Epithelial cell of proximal tubule (primary cell): ENCODE results near the gene CD244. TPM values are rescaled to one million over a fixed set of nuclear protein-coding genes. Genes with fewer than 3 reads are reported as not detected.

ENCODE experiments used
- DNase-seq: peaks from one replicate; pipeline ENCODE4 v3.0.0-alpha.2; 2011; ENCODE audit warnings: low read depth
- H3K4me3 ChIP-seq: 2 replicates; pipeline ENCODE4 v1.5.1; 2011; ENCODE audit warnings: low read depth, mild to moderate bottlenecking, low read length
- total RNA-seq: library from RNA; depleted of rRNA; stranded (reverse); fragments of >200 nt; gene quantifications from 2 replicates; pipeline ENCODE4 v1.2.3, GENCODE V29; 2015
- TF ChIP-seq, protein P1 (sequence below): conservative IDR thresholded peaks from 2 replicates; pipeline ENCODE4 v1.5.1; 2012; ENCODE audit warnings: low read depth, mild to moderate bottlenecking, low read length

The CD244 gene
- total RNA-seq, 1 donor from 2014 or later: not detected

- TF ChIP-seq, protein P1, sequence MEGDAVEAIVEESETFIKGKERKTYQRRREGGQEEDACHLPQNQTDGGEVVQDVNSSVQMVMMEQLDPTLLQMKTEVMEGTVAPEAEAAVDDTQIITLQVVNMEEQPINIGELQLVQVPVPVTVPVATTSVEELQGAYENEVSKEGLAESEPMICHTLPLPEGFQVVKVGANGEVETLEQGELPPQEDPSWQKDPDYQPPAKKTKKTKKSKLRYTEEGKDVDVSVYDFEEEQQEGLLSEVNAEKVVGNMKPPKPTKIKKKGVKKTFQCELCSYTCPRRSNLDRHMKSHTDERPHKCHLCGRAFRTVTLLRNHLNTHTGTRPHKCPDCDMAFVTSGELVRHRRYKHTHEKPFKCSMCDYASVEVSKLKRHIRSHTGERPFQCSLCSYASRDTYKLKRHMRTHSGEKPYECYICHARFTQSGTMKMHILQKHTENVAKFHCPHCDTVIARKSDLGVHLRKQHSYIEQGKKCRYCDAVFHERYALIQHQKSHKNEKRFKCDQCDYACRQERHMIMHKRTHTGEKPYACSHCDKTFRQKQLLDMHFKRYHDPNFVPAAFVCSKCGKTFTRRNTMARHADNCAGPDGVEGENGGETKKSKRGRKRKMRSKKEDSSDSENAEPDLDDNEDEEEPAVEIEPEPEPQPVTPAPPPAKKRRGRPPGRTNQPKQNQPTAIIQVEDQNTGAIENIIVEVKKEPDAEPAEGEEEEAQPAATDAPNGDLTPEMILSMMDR: no peak
- DNase-seq: no peak
- no peak overlapping the region for H3K4me3 ChIP-seq
Measured at GRCh38 chr1:160781914-160782689, 80.6 kb downstream of the CD244 start.

DNA sequence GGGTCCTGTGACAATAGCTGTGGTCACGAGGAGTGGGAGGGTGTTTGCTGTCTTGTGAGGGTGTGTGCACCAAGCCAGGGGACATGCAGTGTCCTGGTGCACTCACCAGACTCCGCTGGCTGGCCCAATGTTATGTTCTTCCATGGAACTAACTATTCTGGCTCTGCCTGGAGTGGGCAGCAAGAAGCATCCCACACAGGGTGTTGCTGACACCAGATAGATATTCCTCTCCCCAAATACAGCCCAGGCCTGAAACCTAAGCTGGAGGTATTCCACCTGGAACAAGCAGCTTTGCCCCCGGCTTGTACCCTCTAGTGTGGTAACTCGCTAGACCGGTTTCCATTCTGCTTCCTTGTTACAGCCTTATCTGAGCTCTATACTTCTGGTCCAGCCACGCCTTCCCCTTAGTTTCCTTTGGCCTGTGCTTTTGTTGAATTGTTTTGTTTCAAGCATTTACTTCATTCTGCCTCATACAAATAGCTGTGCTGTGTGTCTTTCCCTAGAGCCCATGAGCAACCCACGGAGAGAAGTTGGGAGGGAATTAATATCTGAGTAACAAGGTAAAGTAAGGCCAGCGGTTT is 81.4 kb downstream of the CD244 start:
- TF ChIP-seq, protein P1: no peak
- H3K4me3 ChIP-seq: no peak overlapping the region
- DNase-seq: no peak

GRCh38 chr1:160780398-160780755 is 82.3 kb downstream of the CD244 start:
- DNase-seq: no peak
- no peak overlapping the region for H3K4me3 ChIP-seq
- TF ChIP-seq, protein P1: no peak

Other genes starting within 250 kb of the CD244 start
- not detected in 2 replicates for gene SLAMF1, start 215.8 kb downstream of the CD244 start, total RNA-seq
- not detected in 2 replicates for gene CD48, start 151.1 kb downstream of the CD244 start, total RNA-seq
- gene SLAMF7, start 123.6 kb downstream of the CD244 start, total RNA-seq: 0.06 TPM in 1 of 2 replicates, not detected in the other
- not detected in 2 replicates for gene LY9, start 66.7 kb downstream of the CD244 start, total RNA-seq
- not detected in 2 replicates for gene ITLN1, start 22.3 kb upstream of the CD244 start, total RNA-seq
- not detected in 2 replicates for gene ITLN2, start 91.9 kb upstream of the CD244 start, total RNA-seq
- 42.2 and 57.8 TPM in 2 replicates for gene F11R, start 158.3 kb upstream of the CD244 start, total RNA-seq
- 52.0 and 148 TPM in 2 replicates for gene TSTD1, start 176.1 kb upstream of the CD244 start, total RNA-seq
- 37.9 and 53.7 TPM in 2 replicates for gene USF1, start 183.1 kb upstream of the CD244 start, total RNA-seq
- 0.06 and 0.07 TPM in 2 replicates for gene ARHGAP30, start 207.0 kb upstream of the CD244 start, total RNA-seq
- gene NECTIN4, start 226.7 kb upstream of the CD244 start, total RNA-seq: 3.0 and 6.1 TPM in 2 replicates
- gene KLHDC9, start 235.5 kb upstream of the CD244 start, total RNA-seq: 2.6 and 6.5 TPM in 2 replicates